Right lobe of liver (tissue), 6 donors: ENCODE measurements around the gene PROB1. TPM values are rescaled to one million over a fixed set of nuclear protein-coding genes. Genes with fewer than 3 reads are reported as not detected.

Source experiments
- ATAC-seq, 4 donors: fragments of 200-7000 bp; cut with Tn5 transposase; one replicate each; pipeline ENCODE4 v1.9.1; 2020; ENCODE audit warnings: mild to moderate bottlenecking in 4 of 4, moderate library complexity in 4 of 4
- DNase-seq, 3 donors: peaks; one replicate each; pipeline ENCODE4 v3.0.0-alpha.2; 2020
- H3K27ac ChIP-seq, 3 donors: fragments of 200-600 bp; one replicate each; pipeline ENCODE4 v1.8.0; 2022
- H3K27me3 ChIP-seq, 2 donors: fragments of 200-600 bp; one replicate each; pipeline ENCODE4 v1.8.0; 2022
- H3K36me3 ChIP-seq, 4 donors: fragments of 200-600 bp; sonication (generic) in 1 of 4; one replicate each; pipeline versions ENCODE4 v1.5.1 to v1.8.0; 2017 to 2022; ENCODE audit warnings: control low read depth in 1 of 4
- H3K4me1 ChIP-seq, 4 donors: fragments of 200-600 bp; sonication (generic) in 1 of 4; one replicate each; pipeline versions ENCODE4 v1.5.1 to v1.8.0; 2017 to 2022; ENCODE audit warnings: control low read depth in 1 of 4
- H3K4me3 ChIP-seq, 3 donors: fragments of 200-600 bp; one replicate each; pipeline ENCODE4 v1.8.0; 2022
- H3K9me3 ChIP-seq, 4 donors: fragments of 200-600 bp; sonication (generic) in 1 of 4; one replicate each; pipeline versions ENCODE4 v1.5.1 to v1.8.0; 2017 to 2022; ENCODE audit warnings: control low read depth in 1 of 4
- CTCF ChIP-seq, 4 donors: fragments of 200-600 bp in 3 of 4; fragments of 450-650 bp in 1 of 4; IDR thresholded peaks; one replicate each; pipeline versions ENCODE4 v1.5.1 to v1.8.0; 2016 to 2022; ENCODE audit warnings: antibody characterized with exemption in 4 of 4, mild to moderate bottlenecking in 2 of 4
- POLR2A ChIP-seq: fragments of 450-650 bp; IDR thresholded peaks from one replicate; pipeline ENCODE4 v1.6.1; 2017; ENCODE audit warnings: antibody characterized with exemption, mild to moderate bottlenecking
- WGBS: methylation state at CpG from one replicate; pipeline ENCODE4 v1.1.6; 2018; ENCODE audit warnings: low coverage, low lambda C conversion rate; ENCODE audit not compliant: insufficient coverage; ENCODE audit errors: missing lambda C conversion rate; 5-methylcytosine and 5-hydroxymethylcytosine counted together
- intact Hi-C, 2 donors: fragments of 100-400 bp; cut with DNase I; formaldehyde crosslinking; loops; one replicate each; pipeline versions ENCODE4 v1.11.2 to v1.14.1; 2022
- total RNA-seq, 6 experiments: library from RNA; depleted of rRNA in 2 of 6; stranded (reverse); fragments of >200 nt in 2 of 6; fragmentation: NEBNext Ultra II Directional in 3 of 6; extraction: Animal tissue kit (Norgen Biotek cat#: 25700) in 3 of 6; gene quantifications; one replicate each; pipeline versions ENCODE4 v1.1.0 to v1.2.4, GENCODE V29; 2016 to 2023
- donor health status: DM: no; HTN: yes; CAD: no.
- donor health status: DM: no; HTN: no; CAD: no.
- donor health status: DM: no; HTN: no; CAD: no.
- donor health status: DM: no; HTN: yes; CAD: no.
- donor health status: DM: no; HTN: yes; CAD: no.

The PROB1 gene
- total RNA-seq, 6 experiments from 2014 or later: 0.25 to 0.51 (median 0.41) TPM

GRCh38 chr5:139341689-139342422, 53.0 kb downstream of the PROB1 start, which contains the start of gene PAIP2:
Gene PAIP2 (plus strand): TSS chr5:139341854. CDS start chr5:139363785, 21,931 bp downstream.
- H3K27ac ChIP-seq: peak within 1 kb of the TSS; percentile 97 to 99 (median 97)
- intact Hi-C loops: no loop called here
- no peaks in the 10 kb centered on the region for H3K36me3 ChIP-seq
- H3K4me3 ChIP-seq: peak within 1 kb of the TSS; percentile 96 to 99 (median 99)
- H3K9me3 ChIP-seq: no peaks in the 10 kb centered on the region
- no peaks in the 10 kb centered on the region for H3K27me3 ChIP-seq
- WGBS: under 1% methylated on average over 33 of the region's 66 CpGs
- H3K4me1 ChIP-seq: peaks cover 0 to 28% (median 4%) of the 10 kb centered on the region in 4 donors
- TF ChIP-seq POLR2A: peak; percentile 88
- TF ChIP-seq CTCF (IDR thresholded peaks at IDR 0.05): peak; percentile 66 to 78 (median 74)
- DNase-seq (peak; percentile 98), ATAC-seq (peak; percentile 96 to 99 (median 98))

- ATAC-seq (no peak), DNase-seq (no peak)
- H3K4me3 ChIP-seq: peak overlapping the region; percentile 96 to 99 (median 99)
- 5% methylated on average over 11 of the region's 17 CpGs for WGBS
- intact Hi-C loops: no loop called here
- no peaks in the 10 kb centered on the region for H3K9me3 ChIP-seq
- H3K4me1 ChIP-seq: peaks cover 0 to 28% (median 4%) of the 10 kb centered on the region in 4 donors
- no peaks in the 10 kb centered on the region for H3K27me3 ChIP-seq
- no peak for TF ChIP-seq CTCF (IDR thresholded peaks at IDR 0.05)
- no peak for TF ChIP-seq POLR2A
- no peaks in the 10 kb centered on the region for H3K36me3 ChIP-seq
- H3K27ac ChIP-seq: peak overlapping the region in 2 of 3 donors; percentile 97 to 99
Observed at GRCh38 chr5:139341187-139341688, 53.7 kb downstream of the PROB1 start.

Other genes starting within 250 kb of the PROB1 start
- 10 to 100 TPM; 57.6 to 94.9 (median 67.0) TPM for gene SIL1, start 196.7 kb downstream of the PROB1 start, total RNA-seq
- gene MATR3, start 101.4 kb downstream of the PROB1 start, total RNA-seq: 10 to 100 TPM; 43.5 to 73.8 (median 65.3) TPM
- gene PAIP2, start 53.2 kb downstream of the PROB1 start, total RNA-seq: 10 to 100 TPM; 34.5 to 55.8 (median 41.4) TPM
- gene SLC23A1, start 11.8 kb downstream of the PROB1 start, total RNA-seq: 10 to 100 TPM; 11.7 to 51.0 (median 22.8) TPM
- gene MZB1, start 5.2 kb downstream of the PROB1 start, total RNA-seq: 1 to 10 TPM in 3 of 6 experiments, under 1 TPM in 3; 0.37 to 5.1 (median 1.1) TPM
- gene SPATA24, start 9.0 kb upstream of the PROB1 start, total RNA-seq: 1 to 10 TPM; 1.5 to 4.0 (median 2.6) TPM
- gene DNAJC18, start 44.4 kb upstream of the PROB1 start, total RNA-seq: 1 to 10 TPM in 2 of 6 experiments, under 1 TPM in 4; 0.37 to 2.9 (median 0.75) TPM
- gene ECSCR, start 67.6 kb upstream of the PROB1 start, total RNA-seq: 1 to 10 TPM; 1.2 to 5.1 (median 2.3) TPM
- not detected for gene SMIM33, start 75.9 kb upstream of the PROB1 start, total RNA-seq
- 10 to 100 TPM in 2 of 6 experiments, 1 to 10 TPM in 4; 4.9 to 11.3 (median 7.0) TPM for gene STING1, start 87.7 kb upstream of the PROB1 start, total RNA-seq
- 10 to 100 TPM; 38.3 to 68.3 (median 53.1) TPM for gene UBE2D2, start 166.2 kb upstream of the PROB1 start, total RNA-seq